Activated CD8-positive, alpha-beta T cell treated with anti-CD3 and anti-CD28 coated beads for 36 hours (primary cell): ENCODE data around the gene MPIG6B. TPM values are rescaled to one million over a fixed set of nuclear protein-coding genes. Genes with fewer than 3 reads are reported as not detected.
A peak's percentile ranks its signal among the peaks of the same experiment; 100 is the strongest.

Source experiments
- ATAC-seq: fragments of 200-7000 bp; cut with Tn5 transposase; one replicate; pipeline ENCODE4 v1.10.0; 2021; ENCODE audit warnings: mild to moderate bottlenecking, moderate library complexity
- CTCF ChIA-PET: fragments of 350-600 bp; sonication (Branson Sonifier 250); formaldehyde crosslinking; loops from one replicate; lab custom pipeline; 2021; ENCODE audit warnings: antibody characterized with exemption; lab: Charles Lee
- POLR2A ChIA-PET: fragments of 350-600 bp; sonication (Branson Sonifier 250); formaldehyde crosslinking; loops from one replicate; lab custom pipeline; 2021; ENCODE audit warnings: antibody characterized with exemption; lab: Charles Lee
- DNase-seq: peaks from one replicate; pipeline ENCODE4 v3.0.0-alpha.2; 2020
- H3K27ac Mint-ChIP-seq: one replicate; pipeline ENCODE4 v1.8.0; 2021; ENCODE audit warnings: mild to moderate bottlenecking, mixed read lengths
- H3K27me3 Mint-ChIP-seq: one replicate; pipeline ENCODE4 v1.8.0; 2021; ENCODE audit warnings: mixed read lengths
- H3K36me3 Mint-ChIP-seq: one replicate; pipeline ENCODE4 v1.8.0; 2021; ENCODE audit warnings: low read depth, mixed read lengths
- H3K4me1 Mint-ChIP-seq: one replicate; pipeline ENCODE4 v1.8.0; 2021; ENCODE audit warnings: low read depth, mixed read lengths
- H3K4me3 Mint-ChIP-seq: one replicate; pipeline ENCODE4 v1.8.0; 2021; ENCODE audit warnings: mild to moderate bottlenecking, moderate library complexity, mixed read lengths
- H3K9me3 Mint-ChIP-seq: one replicate; pipeline ENCODE4 v1.8.0; 2021; ENCODE audit warnings: mixed read lengths
- intact Hi-C: fragments of 100-400 bp; cut with micrococcal nuclease; formaldehyde crosslinking; loops from one replicate; pipeline ENCODE4 v1.10.0; 2022
- total RNA-seq, 2 experiments: library from RNA; stranded (reverse); gene quantifications; one replicate each; pipeline ENCODE4 v1.2.3, GENCODE V29; 2021
- TF ChIP-seq, protein P1 (sequence below): fragments of 200-600 bp; IDR thresholded peaks from one replicate; pipeline ENCODE4 v1.8.0; 2022; ENCODE audit warnings: antibody characterized with exemption, mild to moderate bottlenecking

Gene MPIG6B
- total RNA-seq, 2 experiments from 2014 or later = 0.65 to 0.81 TPM

GRCh38 chr6:31737991-31738979 is 15.1 kb downstream of the MPIG6B start:
- TF ChIP-seq, protein P1, sequence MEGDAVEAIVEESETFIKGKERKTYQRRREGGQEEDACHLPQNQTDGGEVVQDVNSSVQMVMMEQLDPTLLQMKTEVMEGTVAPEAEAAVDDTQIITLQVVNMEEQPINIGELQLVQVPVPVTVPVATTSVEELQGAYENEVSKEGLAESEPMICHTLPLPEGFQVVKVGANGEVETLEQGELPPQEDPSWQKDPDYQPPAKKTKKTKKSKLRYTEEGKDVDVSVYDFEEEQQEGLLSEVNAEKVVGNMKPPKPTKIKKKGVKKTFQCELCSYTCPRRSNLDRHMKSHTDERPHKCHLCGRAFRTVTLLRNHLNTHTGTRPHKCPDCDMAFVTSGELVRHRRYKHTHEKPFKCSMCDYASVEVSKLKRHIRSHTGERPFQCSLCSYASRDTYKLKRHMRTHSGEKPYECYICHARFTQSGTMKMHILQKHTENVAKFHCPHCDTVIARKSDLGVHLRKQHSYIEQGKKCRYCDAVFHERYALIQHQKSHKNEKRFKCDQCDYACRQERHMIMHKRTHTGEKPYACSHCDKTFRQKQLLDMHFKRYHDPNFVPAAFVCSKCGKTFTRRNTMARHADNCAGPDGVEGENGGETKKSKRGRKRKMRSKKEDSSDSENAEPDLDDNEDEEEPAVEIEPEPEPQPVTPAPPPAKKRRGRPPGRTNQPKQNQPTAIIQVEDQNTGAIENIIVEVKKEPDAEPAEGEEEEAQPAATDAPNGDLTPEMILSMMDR = no peak
- no peaks in the 10 kb centered on the region for H3K27me3 Mint-ChIP-seq
- H3K4me1 Mint-ChIP-seq = peaks cover 51% of the 10 kb centered on the region
- DNase-seq (peak; percentile 83), ATAC-seq (peak; percentile 10)
- H3K27ac Mint-ChIP-seq = peak overlapping the region; percentile 93
- H3K9me3 Mint-ChIP-seq = no peaks in the 10 kb centered on the region
- intact Hi-C loops = loop anchor here (5.0 to 10.0 kb wide), 2 partner anchors 94 to 193 kb away; partner anchors contain the start of genes ATP6V1G2, DDX39B and NFKBIL1
- ChIA-PET CTCF (interaction anchor here (0.9 to 9.9 kb wide), 26 partner anchors 9 to 192 kb away, joined by 3 to 59 read pairs (median 4); partner anchors contain the start of genes ATP6V1G2, BAG6, DDAH2 and GPANK1), POLR2A (interaction anchor here (0.6 to 6.0 kb wide), 25 partner anchors 10 to 1234 kb away, joined by 3 to 30 read pairs (median 4); partner anchors contain the start of genes BAG6, C6orf47, CSNK2B and DDX39B)
- H3K36me3 Mint-ChIP-seq = peaks cover 58% of the 10 kb centered on the region
- H3K4me3 Mint-ChIP-seq = peak overlapping the region; percentile 97

DNA sequence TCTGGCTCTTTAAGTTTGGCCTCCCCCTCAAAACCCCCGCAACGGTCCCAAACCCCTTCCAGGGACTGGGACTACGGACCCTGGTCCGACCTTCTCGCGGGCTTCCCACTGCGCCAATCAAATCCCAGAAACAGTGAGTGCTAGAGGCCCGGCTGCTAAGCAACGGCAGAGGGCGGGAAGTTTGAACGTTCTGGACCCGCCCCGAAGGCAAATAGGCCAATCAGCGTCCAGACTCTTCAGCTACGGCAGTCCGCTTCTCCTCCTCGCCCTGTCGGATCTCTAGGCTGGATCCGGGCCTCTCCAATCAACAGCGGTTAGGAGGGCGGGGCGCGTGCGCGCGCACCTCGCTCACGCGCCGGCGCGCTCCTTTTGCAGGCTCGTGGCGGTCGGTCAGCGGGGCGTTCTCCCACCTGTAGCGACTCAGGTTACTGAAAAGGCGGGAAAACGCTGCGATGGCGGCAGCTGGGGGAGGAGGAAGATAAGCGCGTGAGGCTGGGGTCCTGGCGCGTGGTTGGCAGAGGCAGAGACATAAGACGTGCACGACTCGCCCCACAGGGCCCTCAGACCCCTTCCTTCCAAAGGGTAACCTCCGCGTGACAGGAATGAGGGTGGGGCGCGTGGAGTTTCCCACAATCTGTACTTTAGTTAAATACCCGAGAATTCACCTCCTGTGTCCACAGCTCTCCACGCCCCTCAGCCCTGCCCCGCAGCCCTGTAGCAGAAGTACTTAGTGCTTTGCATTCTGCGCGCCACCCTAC is 16.6 kb downstream of the MPIG6B start, which contains the start of gene MSH5:
TSS of gene MSH5 (plus strand) at position 367 of the 758 bp plus-strand sequence. CDS start 462 bp downstream, outside the sequence.
- Mint-ChIP-seq H3K36me3 (peaks cover 53% of the 10 kb centered on the region), H3K4me3 (peak within 1 kb of the TSS; percentile 97), H3K4me1 (peaks cover 38% of the 10 kb centered on the region), H3K9me3 (no peaks in the 10 kb centered on the region), H3K27ac (peak within 1 kb of the TSS; percentile 97), H3K27me3 (no peaks in the 10 kb centered on the region)
- peak; percentile 83 for ATAC-seq
- ChIA-PET POLR2A (interaction anchor here (0.6 to 6.0 kb wide), 24 partner anchors 10 to 385 kb away, joined by 3 to 30 read pairs (median 5); partner anchors contain the start of genes BAG6, CSNK2B, DDAH2 and DDX39B), CTCF (interaction anchor here (0.8 to 9.9 kb wide), 9 partner anchors 11 to 90 kb away, joined by 3 to 59 read pairs (median 4); partner anchors contain the start of genes DDAH2 and HSPA1B)
- intact Hi-C loops = loop anchor here (5.0 to 10.0 kb wide), 2 partner anchors 92 to 195 kb away; partner anchors contain the start of genes ATP6V1G2, DDX39B and NFKBIL1
- TF ChIP-seq, protein P1 = no peak
- peak; percentile 99 for DNase-seq

- Mint-ChIP-seq H3K27ac (peak overlapping the region; percentile 97), H3K36me3 (peaks cover 52% of the 10 kb centered on the region)
Measured at GRCh38 chr6:31740397-31741223, 17.4 kb downstream of the MPIG6B start.

More at GRCh38 chr6:31740397-31741223, 17.4 kb downstream of the MPIG6B start:
- CTCF ChIA-PET = interaction anchor here (0.8 to 9.9 kb wide), 7 partner anchors 12 to 90 kb away, joined by 3 to 59 read pairs (median 4); partner anchors contain the start of gene DDAH2
- DNase-seq (no peak), ATAC-seq (no peak)
- TF ChIP-seq, protein P1 = no peak
- H3K9me3 Mint-ChIP-seq = no peaks in the 10 kb centered on the region
- H3K4me1 Mint-ChIP-seq = peaks cover 38% of the 10 kb centered on the region
- intact Hi-C loops = no loop called here
- H3K4me3 Mint-ChIP-seq = peak overlapping the region; percentile 97
- POLR2A ChIA-PET = interaction anchor here (0.6 to 4.0 kb wide), 18 partner anchors 10 to 173 kb away, joined by 3 to 30 read pairs (median 4); partner anchors contain the start of genes BAG6, CSNK2B, DDAH2 and GPANK1
- no peaks in the 10 kb centered on the region for H3K27me3 Mint-ChIP-seq
